Panc1 (cell line): ENCODE data around the gene M6PR.

Source experiments
- CTCF ChIP-seq: fragments of 450-650 bp; IDR thresholded peaks from 2 replicates; pipeline ENCODE4 v1.5.1; 2017; ENCODE audit warnings: mild to moderate bottlenecking
- POLR2AphosphoS5 ChIP-seq: IDR thresholded peaks from 2 replicates; pipeline ENCODE4 v1.6.1; 2012; ENCODE audit warnings: mild to moderate bottlenecking, low read depth, low read length, moderate library complexity
- REST ChIP-seq, 2 experiments: IDR thresholded peaks; 2 replicates each; pipeline ENCODE4 v1.6.1; 2011 to 2012; ENCODE audit warnings: low read depth in 2 of 2, control low read depth in 1 of 2, low read length in 1 of 2, mild to moderate bottlenecking in 1 of 2, moderate library complexity in 1 of 2; ENCODE audit not compliant: insufficient read depth in 1 of 2

- TF ChIP-seq CTCF (no peak), POLR2AphosphoS5 (no peak), REST (IDR thresholded peaks at IDR 0.05; ENCODE audit: insufficient read depth in 1 of 2, low read depth in 2 of 2, low read length in 1 of 2) (no peak)
Observed at GRCh38 chr12:8987685-8988084, 38.2 kb upstream of the M6PR start.
